Measurements from ENCODE around the gene GTPBP4.
"Not testable (repeated sequence)": the region's sequence is repeated elsewhere in the genome, so short reads cannot be mapped to it uniquely, and the experiment has no call there.

Gene GTPBP4

DNA sequence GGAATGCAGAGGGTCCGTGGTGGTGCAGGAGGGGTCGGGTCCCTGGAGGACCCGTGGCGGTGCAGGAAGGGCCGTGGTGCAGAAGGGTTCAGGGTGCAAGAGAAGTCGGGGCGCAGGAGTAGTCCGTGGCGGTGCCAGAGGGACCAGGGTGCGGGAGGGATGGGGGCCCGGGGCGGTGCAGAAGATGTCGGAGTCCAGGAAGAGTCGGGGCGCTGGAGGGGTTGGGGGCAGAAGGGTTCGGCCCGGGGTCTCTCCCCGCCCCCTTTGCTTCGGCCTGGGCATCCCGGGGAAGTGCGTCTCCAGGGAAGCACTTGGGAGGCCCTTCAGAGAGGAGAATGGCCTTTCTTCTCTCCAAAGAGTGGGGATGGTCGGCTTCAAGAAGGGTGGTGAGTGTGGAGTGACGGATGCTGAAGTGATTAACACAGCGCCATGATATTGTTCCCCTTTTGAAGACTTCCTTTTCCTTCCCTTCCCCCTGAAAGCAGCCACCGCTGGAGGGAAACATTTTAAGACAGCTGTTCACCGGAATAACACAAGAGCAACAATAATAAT, 68.9 kb downstream of the GTPBP4 start:
- DNase-seq (ENCODE audit: low read depth), result no peak

DNA sequence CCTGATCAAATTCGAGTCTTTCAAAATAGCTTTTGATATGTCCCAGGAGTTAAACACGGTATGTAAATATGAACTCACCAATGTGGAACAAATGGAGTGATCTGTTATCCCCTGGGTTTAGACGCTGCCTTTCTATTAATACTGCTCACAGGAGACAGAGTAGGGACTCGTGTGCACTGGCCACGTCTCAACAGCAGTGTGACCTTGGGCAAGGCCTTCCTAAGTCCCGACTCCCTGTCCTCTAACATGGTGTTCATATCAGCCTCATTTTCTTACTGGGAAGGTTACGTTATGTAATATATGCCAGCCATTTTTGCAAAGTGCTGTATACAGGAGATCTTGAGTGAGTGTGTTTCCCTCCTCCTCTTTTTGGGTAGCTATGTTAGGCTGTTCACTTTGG, 69.8 kb downstream of the GTPBP4 start:
- no peak for DNase-seq (ENCODE audit: low read depth)

DNA sequence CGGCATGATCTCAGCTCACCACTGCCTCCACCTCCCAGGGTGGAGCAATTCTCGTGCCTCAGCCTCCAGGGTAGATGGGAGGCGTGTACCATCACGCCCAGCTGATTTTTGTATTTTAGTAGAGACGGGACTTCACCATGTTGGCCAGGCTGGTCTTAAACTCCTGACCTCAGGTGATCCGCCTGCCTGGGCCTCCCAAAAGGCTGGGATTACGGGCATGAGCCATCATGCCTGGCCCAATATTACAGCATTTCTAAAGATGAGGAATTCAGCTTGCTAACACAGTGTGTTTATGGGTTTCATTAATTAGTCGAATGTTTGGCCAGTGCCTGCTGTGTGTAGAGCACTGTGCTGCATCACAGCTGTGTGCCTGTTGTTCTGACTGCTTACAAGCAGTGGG, 71.7 kb downstream of the GTPBP4 start:
- no peak for DNase-seq (ENCODE audit: low read depth)

DNA sequence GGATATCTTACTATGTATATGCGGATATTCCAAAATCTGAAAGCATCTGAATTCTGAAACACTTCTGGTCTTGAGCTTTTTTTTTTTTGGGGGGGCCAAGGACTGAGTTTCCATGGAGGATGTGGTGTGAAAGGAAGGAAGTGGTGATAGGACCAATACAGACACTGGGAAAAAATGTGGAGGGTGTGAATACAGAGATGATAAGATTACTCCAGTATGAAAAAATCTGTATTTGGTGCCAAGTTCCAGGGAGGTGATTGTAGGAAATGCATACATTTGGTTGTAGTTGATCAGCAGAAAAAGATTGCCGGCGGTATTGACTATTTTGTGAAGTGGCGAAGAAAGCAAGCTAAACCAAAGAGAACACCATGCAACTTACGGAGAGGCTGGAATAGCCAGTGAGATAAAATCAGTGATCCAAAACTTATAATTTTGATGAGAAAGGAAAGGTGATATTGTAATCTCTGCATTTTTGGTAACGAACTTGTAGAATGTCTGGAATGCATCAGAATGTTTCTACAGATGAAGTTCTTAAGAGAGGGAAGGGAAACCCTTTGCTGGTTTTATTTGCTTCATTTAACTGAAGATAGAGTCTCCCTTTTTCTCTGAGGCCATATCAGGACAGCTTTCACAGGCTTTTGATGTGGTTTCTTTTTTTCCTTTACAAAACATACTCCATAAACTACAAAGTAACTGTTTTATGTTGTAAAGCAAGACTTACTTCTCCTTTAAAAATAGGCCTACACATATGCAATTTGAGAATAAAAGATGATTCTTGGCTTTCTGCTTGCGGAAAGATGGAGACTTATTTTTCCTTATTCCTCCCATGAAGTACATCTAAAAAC, 73.9 kb downstream of the GTPBP4 start:
- peak; percentile 12 for DNase-seq (ENCODE audit: low read depth)

DNA sequence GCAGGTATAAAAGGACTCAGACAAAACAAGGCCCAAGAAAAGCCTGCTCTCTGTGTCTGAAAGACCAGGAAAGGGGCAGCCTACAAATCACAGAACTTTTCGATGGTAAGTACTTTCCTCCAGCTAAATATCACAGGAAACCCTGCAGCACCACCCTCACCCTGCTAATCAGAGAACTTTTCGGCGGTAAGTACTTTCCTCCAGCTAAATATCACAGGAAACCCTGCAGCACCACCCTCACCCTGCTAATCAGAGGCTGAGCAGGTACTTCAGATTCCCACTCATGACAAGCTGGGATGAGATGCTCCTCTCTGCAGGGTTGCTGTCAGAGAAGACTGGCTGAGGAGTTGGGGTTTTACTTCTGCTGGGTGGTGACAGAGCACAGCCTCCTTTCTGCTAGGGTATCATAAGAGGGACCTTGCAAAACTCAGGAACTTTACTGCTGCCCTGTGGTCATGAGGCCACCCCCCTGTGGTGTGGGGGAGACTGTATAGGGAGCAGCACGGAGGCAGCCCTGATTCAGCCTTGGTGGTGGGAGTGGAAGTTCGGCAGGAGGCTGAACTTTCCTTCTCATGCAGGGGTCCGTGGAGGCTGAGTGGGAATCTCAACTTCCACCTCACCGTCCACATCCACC, 75.1 kb downstream of the GTPBP4 start:
- DNase-seq (ENCODE audit: low read depth), result no peak

DNA sequence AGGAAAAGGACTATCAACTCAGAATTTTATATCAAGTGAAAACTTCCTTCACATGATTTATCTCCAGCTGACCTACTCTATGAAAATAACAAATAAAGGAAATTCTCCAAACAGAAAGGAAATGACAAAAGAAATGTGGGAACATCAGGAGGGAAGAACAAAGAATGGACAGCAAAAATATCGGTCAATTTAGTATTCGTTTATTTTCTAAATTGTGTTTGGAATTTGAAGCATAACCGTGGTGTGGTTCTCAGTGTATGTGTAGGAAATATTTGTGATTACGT, 76.7 kb downstream of the GTPBP4 start:
- DNase-seq (ENCODE audit: low read depth), result no peak

DNA sequence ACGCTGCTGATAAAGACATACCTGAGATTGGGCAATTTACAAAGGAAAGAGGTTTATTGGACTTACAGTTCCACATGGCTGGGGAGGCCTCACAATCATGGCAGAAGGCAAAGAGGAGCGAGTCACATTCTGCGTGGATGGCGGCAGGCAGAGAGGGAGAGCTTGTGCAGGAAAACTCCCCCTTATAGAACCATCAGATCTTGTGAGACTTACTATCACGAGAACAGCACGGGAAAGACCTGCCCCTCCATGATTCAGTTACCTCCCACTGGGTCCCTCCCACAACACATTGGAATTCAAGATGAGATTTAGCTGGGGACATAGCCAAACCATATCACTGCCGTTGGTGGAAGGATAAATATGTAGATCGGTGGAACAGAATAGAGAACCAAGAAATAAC, 78.5 kb downstream of the GTPBP4 start:
- DNase-seq (ENCODE audit: low read depth), result not testable (repeated sequence)

DNA sequence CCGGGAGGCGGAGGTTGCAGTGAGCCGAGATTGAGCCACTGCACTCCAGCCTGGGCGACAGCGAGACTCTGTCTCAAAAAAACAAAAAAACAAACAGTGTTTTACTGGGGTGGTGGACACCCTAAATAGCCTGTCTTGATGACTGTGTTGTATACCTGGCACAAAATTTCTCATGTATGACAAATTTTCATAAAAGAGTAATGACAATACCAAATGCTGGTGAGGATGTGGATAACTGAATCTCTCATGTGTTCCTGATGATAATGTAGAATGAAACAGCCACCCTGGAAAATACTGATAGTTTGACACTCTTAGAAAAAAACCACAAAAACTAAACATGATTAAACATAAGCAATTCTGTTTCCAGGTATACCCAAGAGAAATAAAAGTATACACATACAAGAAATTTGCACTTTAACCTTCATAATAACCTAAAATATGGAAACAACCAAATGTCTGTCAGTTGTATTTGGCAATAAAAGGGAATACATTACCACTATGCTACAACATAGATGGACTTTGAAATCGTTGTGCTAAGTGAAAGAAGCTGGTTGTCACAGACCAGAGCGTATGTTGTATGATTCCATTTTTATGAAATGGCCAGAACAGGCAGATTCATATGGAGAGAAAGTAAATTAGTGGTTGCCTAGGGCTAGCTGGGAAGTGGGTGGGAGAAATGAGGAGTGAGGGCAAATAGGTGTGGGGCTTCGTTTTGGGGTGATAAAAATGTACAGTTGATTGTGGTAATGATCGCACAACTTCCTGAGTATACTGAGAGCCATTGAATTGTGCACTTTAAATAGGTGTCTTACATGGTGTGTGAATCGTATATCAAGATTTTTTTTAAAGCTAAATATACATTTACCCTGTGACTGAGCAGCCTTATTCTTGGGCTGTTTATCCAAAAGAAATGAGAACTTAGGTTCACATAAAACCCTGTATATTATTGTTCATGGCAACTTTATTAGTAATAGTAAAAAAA, 80.4 kb downstream of the GTPBP4 start:
- no peak for DNase-seq (ENCODE audit: low read depth)

All from GM04503 (cell line).